GM19467 (cell line): ENCODE measurements around the gene PREX1.
"Not testable (repeated sequence)": the region's sequence is repeated elsewhere in the genome, so short reads cannot be mapped to it uniquely, and the experiment has no call there.

ENCODE experiments used
- ATAC-seq: cut with Tn5 transposase; IDR thresholded peaks from one replicate; pipeline ENCODE4 v1.9.1; 2021; ENCODE audit warnings: mild to moderate bottlenecking, moderate library complexity; ENCODE audit not compliant: unreplicated experiment

The PREX1 gene

GRCh38 chr20:48813930-48814546 is 13.8 kb downstream of the PREX1 start:
- no peak for ATAC-seq

DNA sequence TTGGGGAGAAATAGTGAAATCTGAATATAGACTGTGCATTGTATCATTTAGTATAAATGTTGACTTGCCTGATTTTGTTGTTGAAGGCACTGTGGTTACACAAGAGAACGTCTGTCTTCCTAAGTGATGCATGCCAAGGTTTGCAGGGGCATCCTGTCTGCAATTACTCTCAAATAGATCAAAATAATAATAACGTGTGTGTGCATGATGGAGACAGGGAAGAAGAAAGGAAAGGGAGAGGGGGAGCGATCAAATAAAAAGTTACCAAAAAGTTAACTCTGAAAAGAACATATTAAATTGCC is 14.4 kb downstream of the PREX1 start:
- ATAC-seq = no peak

- no peak for ATAC-seq
These were observed 15.0 kb downstream of the PREX1 start for GRCh38 chr20:48812600-48813445.

GRCh38 chr20:48812114-48812513 is 15.7 kb downstream of the PREX1 start:
- ATAC-seq = not testable (repeated sequence)

- no peak for ATAC-seq
These were observed 18.1 kb downstream of the PREX1 start for GRCh38 chr20:48809673-48810072.

- no peak for ATAC-seq
These were observed 19.3 kb downstream of the PREX1 start for GRCh38 chr20:48808382-48809034.

DNA sequence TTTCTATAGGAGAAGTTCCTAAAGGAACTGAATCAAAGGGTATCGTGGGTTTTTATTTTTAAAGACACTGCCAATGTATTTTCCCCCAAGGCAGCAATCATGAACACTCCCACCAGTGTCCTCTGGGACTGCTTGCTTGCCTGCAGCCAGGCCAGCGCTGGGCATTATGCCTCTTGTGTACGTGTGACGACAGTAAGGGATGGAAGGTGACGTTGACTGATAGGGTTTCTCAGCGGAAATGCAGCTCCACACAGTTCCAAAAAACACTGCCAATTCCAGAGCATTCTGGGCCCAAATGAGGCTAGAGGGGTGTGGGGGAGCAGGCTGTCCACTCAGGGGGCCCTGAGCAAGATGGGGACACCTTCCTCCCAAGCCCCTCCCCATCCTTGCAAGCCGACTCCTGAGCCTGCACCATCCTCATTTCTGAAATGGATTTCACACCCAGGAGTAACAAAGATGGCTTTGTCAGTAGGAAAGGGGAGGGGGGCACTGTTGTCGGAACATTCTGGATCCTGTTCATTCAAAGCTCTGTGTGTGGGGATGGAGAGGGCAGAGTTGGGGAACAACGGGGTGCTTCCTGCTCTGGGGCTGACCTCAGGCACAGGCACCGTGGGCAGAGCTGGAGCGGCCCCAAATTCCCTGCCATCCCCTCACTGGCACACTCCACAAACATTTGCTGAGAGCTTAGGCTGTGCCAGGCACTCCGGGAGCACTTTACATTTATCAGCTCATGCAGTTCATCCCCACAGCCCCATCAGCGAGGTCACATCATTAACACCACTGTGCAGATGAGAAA is 20.0 kb downstream of the PREX1 start:
- ATAC-seq = no peak

DNA sequence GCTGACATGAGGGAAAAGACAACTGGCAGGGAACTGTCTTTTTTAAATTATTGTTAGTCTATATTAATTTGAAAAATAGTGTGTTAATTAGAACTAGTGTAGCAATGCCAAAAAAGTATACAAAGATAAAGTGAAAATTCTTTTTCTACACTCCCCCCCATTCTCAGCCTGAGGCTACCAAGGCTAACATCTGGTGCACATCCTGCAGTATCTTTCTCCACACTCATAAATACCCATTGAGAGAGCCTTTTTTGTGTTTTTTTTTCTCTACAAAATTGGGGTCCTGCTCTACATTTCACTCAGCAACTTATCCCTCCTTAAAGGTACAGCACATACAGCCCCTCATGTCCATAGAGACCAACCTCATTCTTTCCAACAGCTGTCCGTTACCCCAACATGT is 20.7 kb downstream of the PREX1 start:
- no peak for ATAC-seq

DNA sequence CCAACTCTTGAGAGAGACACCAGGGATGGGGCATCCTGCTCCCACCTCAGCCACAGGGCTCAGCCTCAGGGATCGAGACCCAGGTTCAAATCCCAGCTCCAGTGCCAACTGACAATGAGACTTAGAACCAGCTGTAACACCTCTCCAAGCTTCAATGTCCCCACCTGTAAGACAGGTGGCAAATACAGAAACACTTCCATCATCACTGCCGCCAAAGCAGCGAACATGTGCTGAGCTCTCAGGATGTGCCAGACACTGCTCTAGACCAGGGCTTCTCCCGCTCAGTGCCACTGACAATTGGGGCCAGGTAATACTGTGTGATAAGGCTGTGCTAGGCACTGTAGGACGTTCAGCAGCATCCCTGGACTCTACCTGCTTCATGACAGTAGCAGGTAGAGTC is 22.1 kb downstream of the PREX1 start:
- no peak for ATAC-seq

DNA sequence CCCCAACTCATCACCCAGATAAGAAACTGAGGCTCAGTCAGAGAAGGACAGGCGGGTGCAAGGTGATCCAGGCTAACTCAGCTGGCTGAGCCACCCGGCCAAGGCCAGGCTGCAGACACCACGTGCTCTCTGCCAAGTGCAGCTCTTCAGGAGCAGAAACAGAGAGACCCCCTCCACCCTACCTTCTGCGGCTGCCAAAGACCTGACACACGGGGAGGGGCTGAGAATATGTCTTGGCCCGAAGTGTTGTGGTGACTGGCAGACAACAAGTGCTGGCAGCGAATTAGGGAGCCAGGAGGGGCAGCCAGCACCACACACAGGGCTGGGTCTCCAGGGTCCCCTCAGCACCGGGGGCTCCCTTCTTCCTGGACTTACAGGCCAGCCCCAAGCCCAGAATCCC is 22.5 kb downstream of the PREX1 start:
- no peak for ATAC-seq

GRCh38 chr20:48804300-48804980 is 23.4 kb downstream of the PREX1 start:
- ATAC-seq = no peak

DNA sequence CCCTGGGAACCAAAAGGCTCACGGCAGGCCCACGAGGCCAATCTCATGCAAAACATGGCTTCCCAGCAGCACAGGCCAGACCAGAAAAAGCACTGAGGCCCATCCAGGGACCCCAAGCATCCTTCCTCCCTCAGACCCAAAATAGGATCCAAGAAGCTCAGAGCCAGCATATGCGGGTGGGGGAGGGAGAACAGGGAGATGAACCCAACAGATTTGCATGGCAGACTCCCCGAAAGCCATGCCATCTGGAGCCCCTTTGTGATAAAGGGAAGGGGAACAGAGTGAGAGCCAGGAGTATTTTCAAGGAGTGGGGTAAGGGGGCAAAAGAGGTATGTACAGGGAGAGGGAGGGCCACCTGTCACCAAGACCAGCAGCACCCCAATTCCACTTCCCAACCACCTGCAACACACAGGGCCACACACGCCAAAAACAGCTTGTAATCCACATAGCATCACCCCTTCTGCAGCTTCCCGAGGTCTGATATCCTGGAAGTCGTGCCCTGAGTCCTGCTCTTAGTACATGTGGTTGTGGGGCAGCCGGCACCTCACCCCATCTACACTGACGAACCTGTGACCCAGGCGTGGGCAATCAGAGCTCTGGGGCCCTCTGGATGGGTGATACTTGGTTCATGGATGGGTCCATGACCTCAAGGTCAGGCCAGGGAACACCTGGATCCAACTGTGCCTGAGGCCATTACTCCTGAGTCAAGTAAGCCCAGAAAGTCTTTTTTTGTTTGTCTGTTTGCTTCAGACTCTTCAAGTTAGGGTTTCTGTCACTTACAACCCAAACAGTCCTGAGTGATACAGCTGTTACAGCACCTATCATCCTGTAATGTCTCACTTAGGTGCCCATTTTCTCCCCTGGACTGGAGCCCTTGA is 24.4 kb downstream of the PREX1 start:
- no peak for ATAC-seq

DNA sequence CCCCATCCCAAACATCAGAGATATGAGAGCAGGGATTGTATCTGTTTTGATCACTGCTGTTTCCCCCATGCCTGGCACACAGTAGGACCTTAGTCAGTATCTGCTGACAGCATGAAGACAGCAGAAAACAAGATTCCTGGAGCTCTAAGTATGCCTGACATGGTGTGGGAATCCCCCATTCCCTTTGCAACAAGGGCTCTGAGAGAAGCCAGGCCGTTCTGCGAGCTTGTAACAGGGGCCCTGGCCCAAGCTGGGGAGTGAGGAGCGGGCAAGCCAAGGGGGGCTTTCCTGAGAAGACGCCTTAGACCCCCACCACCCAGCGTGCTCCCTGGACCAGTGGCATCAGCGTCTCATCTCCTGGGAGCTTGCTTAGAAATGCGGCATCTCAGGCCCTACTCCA is 25.2 kb downstream of the PREX1 start:
- ATAC-seq = no peak

DNA sequence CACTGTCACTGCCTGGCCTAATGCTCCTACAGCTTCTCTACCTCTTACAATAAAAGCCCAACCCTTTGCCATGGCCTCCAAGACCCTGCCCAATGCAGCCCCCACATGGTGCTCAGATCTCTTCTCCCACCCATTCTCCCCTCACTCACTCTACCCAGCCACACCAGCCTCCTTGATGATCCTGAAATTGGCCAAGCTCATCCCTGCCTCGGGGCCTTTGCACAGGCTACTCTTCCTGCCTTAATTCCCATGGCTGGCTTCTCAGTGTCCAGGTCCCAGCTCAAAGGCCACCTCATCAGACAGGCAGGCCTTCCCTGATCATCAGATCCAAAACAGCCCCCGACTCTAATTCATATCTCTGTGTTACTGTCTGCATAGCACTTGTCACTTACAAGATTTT is 25.6 kb downstream of the PREX1 start:
- ATAC-seq = no peak

DNA sequence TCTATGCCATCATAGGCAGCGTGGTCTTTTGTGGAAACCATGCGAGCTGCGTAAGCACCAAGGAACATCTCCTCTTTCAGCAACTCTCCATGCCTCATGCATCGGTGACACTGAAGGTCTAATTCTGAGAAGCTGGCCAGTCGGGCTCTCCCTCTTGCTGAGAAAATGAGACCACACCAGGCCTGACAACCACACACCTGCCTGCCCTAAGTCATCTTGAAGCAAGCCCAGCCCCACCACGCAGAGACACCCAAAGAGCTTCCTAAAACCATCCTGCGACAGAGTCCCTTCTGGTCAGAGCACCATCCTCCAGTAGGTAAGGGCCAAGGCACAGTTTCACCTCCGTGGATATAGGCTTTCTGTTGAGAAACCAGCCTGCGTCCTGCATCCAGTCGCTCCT is 26.6 kb downstream of the PREX1 start:
- no peak for ATAC-seq

- ATAC-seq = no peak
These were observed 27.6 kb downstream of the PREX1 start for GRCh38 chr20:48800177-48800576.

DNA sequence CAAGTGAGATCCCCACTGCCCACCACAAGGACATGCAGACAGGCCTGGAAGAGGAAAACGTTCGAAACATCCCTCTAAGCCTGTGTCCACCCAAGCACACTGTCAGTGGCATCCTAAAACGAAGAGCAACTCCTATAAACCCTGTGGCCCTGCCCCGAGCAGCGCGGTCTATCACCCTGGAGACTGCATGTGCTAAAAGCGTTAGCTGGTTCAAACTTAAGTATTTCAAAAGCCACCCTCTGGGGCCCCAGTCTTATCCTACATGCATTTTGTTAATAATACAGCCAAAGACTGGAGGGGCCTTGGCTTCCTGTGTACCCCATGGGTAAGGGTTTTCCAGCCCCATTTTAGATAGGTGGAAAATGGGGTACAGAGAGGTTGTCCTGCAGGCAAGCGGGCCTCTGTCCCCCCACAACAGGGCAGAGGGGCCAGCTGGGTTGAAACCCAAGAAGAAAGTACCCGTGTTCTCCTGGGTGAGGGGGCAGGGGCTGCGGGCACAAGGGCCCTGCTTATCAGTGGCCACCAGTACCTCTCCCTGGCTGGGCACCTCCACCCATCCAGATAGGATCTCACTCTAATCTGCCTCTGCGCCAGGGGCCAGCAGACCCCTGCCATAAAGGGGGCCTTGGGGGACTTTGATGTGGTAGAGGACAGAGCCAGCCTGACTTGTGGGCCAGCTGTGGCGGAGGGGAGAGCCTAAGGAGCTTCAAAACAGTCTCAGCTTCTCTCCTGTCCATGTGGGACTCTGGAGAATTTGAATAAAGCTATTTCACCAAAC is 28.3 kb downstream of the PREX1 start:
- no peak for ATAC-seq

DNA sequence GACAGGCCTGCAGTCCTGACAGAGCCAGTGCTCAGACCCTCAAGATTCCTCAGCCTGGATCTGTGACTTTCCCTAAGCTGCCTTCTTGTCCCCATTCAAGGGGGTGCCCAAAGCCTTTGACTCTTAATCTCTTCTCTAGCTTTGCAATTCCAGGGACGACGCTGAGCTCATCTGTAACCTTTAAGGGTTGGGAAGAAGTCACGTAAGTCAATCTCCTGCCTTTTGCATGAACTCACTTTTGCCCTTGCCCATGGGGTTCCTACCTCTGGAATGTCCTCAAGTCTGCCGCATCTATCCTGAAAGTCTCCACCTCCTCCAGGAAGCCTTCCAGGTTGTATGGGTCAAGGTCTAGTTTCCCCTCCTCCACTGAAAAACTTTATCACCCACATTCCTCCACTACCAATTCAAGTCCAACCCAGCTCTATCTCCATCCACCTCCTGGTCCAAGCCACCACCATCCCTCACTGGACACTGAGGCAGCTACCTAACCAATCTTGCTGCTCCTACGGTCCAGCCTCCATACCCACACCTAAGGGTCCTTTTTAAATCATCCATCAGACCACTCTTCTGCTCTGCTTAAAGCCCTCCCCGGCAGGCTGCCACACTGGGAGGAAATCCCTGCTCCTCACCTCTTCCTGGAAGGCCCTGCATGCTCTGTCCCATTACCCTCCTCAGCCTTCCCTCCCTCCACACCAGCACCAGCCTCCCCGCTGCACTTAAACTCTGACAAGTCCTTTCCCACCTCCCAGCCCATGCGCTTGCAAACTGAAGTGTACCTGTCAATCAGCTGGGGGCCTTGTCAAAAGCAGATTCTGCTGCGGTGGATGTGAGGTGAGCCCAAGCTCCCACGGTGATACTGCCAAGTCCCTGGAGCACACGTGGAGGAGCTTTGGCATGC is 29.7 kb downstream of the PREX1 start:
- ATAC-seq = no peak
